Neural progenitor cell (in vitro differentiated cells): ENCODE measurements around the gene MAGI2.

Experiments
- EZH2 ChIP-seq: fragments of 200-600 bp; sonication (generic); IDR thresholded peaks from 2 replicates; pipeline ENCODE4 v1.6.1; 2017; ENCODE audit warnings: antibody characterized with exemption, mild to moderate bottlenecking, moderate library complexity
- TF ChIP-seq, protein P1 (sequence below): fragments of 200-600 bp; sonication (generic); IDR thresholded peaks from 2 replicates; pipeline ENCODE4 v1.5.1; 2017; ENCODE audit warnings: antibody characterized with exemption, mild to moderate bottlenecking

DNA sequence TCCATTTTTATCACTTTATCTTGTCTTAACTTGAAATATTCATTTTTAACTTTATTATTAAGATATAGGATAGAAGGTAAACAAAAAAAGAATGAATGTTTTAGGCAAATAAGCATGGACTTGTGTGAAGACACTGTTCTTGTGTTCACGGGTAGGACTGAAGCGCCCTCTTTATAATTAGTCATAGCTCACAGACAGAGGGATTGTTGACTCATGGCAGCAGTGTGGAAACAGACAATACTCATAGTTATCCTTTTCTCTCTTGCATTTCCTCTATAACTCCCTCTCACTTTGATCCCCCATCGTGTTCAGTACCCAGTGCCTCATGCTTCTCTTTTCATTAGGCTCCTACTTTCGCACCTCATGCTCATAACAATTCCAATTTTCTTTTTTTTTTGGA lies 923.1 kb downstream of the MAGI2 start:
- TF ChIP-seq EZH2: no peak
- TF ChIP-seq, protein P1, sequence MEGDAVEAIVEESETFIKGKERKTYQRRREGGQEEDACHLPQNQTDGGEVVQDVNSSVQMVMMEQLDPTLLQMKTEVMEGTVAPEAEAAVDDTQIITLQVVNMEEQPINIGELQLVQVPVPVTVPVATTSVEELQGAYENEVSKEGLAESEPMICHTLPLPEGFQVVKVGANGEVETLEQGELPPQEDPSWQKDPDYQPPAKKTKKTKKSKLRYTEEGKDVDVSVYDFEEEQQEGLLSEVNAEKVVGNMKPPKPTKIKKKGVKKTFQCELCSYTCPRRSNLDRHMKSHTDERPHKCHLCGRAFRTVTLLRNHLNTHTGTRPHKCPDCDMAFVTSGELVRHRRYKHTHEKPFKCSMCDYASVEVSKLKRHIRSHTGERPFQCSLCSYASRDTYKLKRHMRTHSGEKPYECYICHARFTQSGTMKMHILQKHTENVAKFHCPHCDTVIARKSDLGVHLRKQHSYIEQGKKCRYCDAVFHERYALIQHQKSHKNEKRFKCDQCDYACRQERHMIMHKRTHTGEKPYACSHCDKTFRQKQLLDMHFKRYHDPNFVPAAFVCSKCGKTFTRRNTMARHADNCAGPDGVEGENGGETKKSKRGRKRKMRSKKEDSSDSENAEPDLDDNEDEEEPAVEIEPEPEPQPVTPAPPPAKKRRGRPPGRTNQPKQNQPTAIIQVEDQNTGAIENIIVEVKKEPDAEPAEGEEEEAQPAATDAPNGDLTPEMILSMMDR: no peak
